ENCODE data around the gene SUSD5.

- TF ChIP-seq CTCF (IDR thresholded peaks at IDR 0.05; ENCODE audit: low read length) (no peak), EZH2 (optimal IDR thresholded peaks at IDR 0.05; ENCODE audit: low read depth, low read length) (no peak)
Measured at GRCh38 chr3:33237439-33237838, 18.8 kb upstream of the SUSD5 start.

Measured in MM.1S (cell line).